ENCODE data around the gene GPR61. TPM values are rescaled to one million over a fixed set of nuclear protein-coding genes. Genes with fewer than 3 reads are reported as not detected.

GPR61 gene
- total RNA-seq, 2 experiments from 2014 or later: 0.45 to 0.52 TPM

DNA sequence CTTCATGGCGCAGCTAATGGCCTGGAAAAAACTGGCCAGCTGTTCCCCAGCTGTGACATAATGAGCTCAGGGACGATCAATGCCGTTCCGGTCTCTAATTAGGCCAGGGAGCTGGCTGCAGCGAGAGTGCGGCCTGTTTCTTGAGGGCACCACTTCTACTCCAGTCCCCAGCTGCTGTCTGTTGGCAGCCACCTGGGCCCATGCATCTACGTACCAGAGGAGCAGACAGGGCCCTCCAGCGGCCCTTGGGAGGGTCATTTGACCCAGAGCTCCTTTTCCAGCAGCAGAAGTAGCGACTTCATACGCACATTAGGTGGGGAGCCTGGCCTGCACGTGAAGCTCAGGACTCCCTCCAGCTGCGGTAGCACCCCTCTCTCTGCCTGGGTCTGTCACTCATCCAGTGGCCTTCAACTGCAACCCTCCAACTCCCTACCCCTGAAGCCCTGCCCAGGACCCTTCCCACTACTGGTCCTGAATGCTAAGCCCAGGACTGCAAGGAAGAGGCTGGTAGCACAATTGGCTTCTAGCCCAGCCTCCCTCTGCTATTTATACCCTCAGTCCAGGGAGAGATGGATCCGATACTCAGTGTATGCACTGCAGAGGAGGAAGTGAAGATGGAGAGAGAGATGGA is 9.1 kb upstream of the GPR61 start:
- H3K27ac Mint-ChIP-seq: peak overlapping the region; percentile 96
- peaks cover 5% of the 10 kb centered on the region for H3K27me3 Mint-ChIP-seq
- CTCF ChIA-PET: interaction anchor here (1.0 to 46.6 kb wide), 5 partner anchors 8 to 431 kb away, joined by 3 to 1139 read pairs (median 4); partner anchors contain the start of genes AMIGO1, ATXN7L2 and CYB561D1
- no peaks in the 10 kb centered on the region for H3K9me3 Mint-ChIP-seq
- POLR2A ChIA-PET: no interaction called here
- H3K4me1 Mint-ChIP-seq: peaks cover 39% of the 10 kb centered on the region
- DNase-seq: no peak
- peak overlapping the region; percentile 17 for H3K4me3 Mint-ChIP-seq
- no peaks in the 10 kb centered on the region for H3K36me3 Mint-ChIP-seq (ENCODE audit: low read depth)

GRCh38 chr1:109531380-109531779 is 8.3 kb upstream of the GPR61 start:
- Mint-ChIP-seq H3K9me3 (no peaks in the 10 kb centered on the region), H3K4me1 (peaks cover 39% of the 10 kb centered on the region), H3K36me3 (ENCODE audit: low read depth) (no peaks in the 10 kb centered on the region), H3K27ac (peak overlapping the region; percentile 96), H3K27me3 (peaks cover 2% of the 10 kb centered on the region), H3K4me3 (peak overlapping the region; percentile 17)
- DNase-seq: no peak
- ChIA-PET CTCF (interaction anchor here (0.9 to 46.6 kb wide), 35 partner anchors 11 to 453 kb away, joined by 3 to 1139 read pairs (median 6); partner anchors contain the start of genes AHCYL1, AMIGO1, AMPD2 and ATXN7L2), POLR2A (interaction anchor here (1.4 kb wide), 1 partner anchor 29 kb away, joined by 4 read pairs; no protein-coding TSS in a partner anchor)

DNA sequence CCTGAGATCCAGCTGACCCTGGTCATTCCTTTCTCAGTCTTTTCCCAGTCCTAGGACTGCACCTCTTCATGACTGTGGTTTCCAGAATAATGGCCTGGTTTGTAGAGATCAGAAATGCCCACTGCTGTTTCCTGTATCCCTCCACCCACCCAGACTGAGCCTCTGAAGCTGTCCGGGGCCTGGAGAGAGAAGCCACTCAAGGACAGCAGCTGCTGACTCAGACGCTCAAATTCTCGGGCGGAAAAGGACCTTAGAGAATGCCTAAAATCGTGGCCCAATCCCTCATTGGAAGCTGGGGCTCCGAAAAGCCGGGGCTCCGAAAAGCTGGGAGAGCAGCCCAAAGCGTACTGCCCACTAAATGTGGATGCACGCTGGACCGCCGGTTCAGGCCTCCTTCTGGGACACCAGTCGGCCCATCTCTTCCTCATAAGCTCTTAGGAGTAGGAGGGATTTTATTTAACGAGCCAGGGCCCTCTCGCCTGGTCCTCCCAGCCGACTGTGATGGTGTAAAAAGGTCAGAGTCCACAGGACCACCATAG is 7.8 kb upstream of the GPR61 start:
- H3K9me3 Mint-ChIP-seq: no peaks in the 10 kb centered on the region
- H3K27ac Mint-ChIP-seq: peak overlapping the region; percentile 96
- H3K4me1 Mint-ChIP-seq: peaks cover 39% of the 10 kb centered on the region
- no peak for DNase-seq
- ChIA-PET POLR2A (interaction anchor here (1.4 kb wide), 1 partner anchor 30 kb away, joined by 4 read pairs; no protein-coding TSS in a partner anchor), CTCF (interaction anchor here (0.6 to 46.6 kb wide), 53 partner anchors 8 to 839 kb away, joined by 3 to 1139 read pairs (median 5); partner anchors contain the start of genes AHCYL1, AMIGO1, AMPD2 and ATXN7L2)
- H3K36me3 Mint-ChIP-seq (ENCODE audit: low read depth): no peaks in the 10 kb centered on the region
- no peaks in the 10 kb centered on the region for H3K27me3 Mint-ChIP-seq
- H3K4me3 Mint-ChIP-seq: peak overlapping the region; percentile 40

DNA sequence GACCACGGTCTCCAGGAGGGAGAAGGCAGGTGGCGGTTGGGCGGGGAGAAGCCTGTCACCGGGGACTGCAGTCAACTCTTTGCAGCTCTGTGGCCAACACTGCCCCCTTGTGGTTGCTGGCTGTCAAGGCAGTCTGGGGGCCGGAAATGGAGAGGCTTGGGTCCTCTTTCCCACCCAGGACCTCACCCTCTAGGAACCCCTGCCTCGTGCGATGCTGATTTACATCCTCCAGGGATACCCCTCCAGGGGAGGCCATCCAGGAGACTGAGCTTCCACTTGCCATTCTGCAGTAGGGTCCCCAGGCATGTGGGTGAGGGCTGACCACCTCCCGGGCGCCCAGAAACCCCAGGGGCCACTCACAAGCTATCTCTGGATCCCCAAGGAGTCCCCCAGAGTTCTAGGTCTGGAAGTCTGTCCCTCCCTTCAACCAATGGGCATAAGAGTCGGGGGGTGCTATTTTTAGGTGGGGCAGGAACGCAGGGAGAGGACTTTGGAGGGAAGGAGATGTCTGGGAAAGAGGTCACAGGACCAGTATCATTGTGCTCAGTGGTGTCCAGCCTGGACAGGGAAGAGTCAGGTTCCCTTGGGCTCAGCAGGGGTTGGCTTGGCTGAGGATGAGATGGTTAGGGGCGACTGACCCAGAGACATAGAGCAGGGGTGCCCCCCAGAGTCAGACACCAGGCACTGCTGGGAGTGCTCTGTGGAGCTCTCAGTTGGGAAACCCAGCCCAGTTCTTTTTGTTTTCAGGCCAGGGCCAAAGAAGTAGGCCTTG is 7.1 kb upstream of the GPR61 start:
- Mint-ChIP-seq H3K36me3 (ENCODE audit: low read depth) (no peaks in the 10 kb centered on the region), H3K27me3 (no peaks in the 10 kb centered on the region), H3K4me3 (peak overlapping the region; percentile 40), H3K9me3 (no peaks in the 10 kb centered on the region), H3K4me1 (peaks cover 37% of the 10 kb centered on the region), H3K27ac (peak overlapping the region; percentile 96)
- CTCF ChIA-PET: interaction anchor here (0.6 to 46.6 kb wide), 65 partner anchors 9 to 840 kb away, joined by 3 to 1139 read pairs (median 4); partner anchors contain the start of genes AHCYL1, AMIGO1, AMPD2 and ATXN7L2
- DNase-seq: peak; percentile 94
- POLR2A ChIA-PET: interaction anchor here (1.4 kb wide), 1 partner anchor 30 kb away, joined by 4 read pairs; no protein-coding TSS in a partner anchor

GRCh38 chr1:109534307-109534858 is 5.3 kb upstream of the GPR61 start:
- Mint-ChIP-seq H3K27me3 (no peaks in the 10 kb centered on the region), H3K27ac (no peak overlapping the region), H3K4me1 (peaks cover 37% of the 10 kb centered on the region), H3K36me3 (ENCODE audit: low read depth) (no peaks in the 10 kb centered on the region), H3K9me3 (no peaks in the 10 kb centered on the region), H3K4me3 (no peak overlapping the region)
- no peak for DNase-seq
- ChIA-PET POLR2A (interaction anchor here (0.6 kb wide), 1 partner anchor 41 kb away, joined by 4 read pairs; the partner anchor contains the start of gene CYB561D1), CTCF (interaction anchor here (0.6 to 46.6 kb wide), 7 partner anchors 11 to 434 kb away, joined by 3 to 1139 read pairs (median 7); partner anchors contain the start of genes AMIGO1, ATXN7L2 and CYB561D1)

GRCh38 chr1:109535481-109535880 is 4.2 kb upstream of the GPR61 start:
- Mint-ChIP-seq H3K27ac (peak overlapping the region; percentile 58), H3K4me1 (peaks cover 26% of the 10 kb centered on the region), H3K4me3 (no peak overlapping the region), H3K36me3 (ENCODE audit: low read depth) (no peaks in the 10 kb centered on the region), H3K27me3 (no peaks in the 10 kb centered on the region), H3K9me3 (no peaks in the 10 kb centered on the region)
- ChIA-PET POLR2A (no interaction called here), CTCF (interaction anchor here (0.7 to 46.6 kb wide), 6 partner anchors 10 to 253 kb away, joined by 3 to 1139 read pairs (median 6); partner anchors contain the start of genes AMIGO1, ATXN7L2 and CYB561D1)
- no peak for DNase-seq

DNA sequence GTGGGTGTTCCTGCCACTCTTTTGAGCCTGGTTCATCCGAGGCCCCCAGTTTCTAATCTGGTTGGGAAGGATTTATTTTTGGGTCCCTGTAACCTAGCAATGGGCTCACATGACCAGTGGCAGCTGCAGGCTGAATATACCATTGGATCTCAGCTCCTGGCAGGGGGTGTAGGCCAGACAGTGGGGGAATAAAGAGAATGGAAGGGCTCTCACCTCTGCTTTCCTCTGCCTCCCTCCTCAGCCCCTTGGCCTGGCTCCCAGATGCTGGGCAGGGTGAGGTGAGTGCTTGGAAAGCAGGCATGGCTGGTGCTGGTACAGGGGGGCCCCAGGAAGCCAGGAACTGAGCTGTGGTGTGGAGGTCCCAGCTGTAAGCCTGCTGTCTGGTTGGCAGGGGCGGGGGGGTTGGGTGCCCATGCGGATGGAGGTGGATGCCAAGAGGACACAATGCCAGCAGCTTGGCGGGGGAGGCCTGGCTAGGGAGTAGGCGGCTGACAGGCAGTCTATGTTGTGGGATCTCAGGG is 3.6 kb upstream of the GPR61 start:
- DNase-seq: no peak
- H3K27me3 Mint-ChIP-seq: no peaks in the 10 kb centered on the region
- ChIA-PET POLR2A (no interaction called here), CTCF (interaction anchor here (1.0 to 46.6 kb wide), 3 partner anchors 37 to 127 kb away, joined by 4 to 1139 read pairs (median 7); partner anchors contain the start of genes AMIGO1, ATXN7L2 and CYB561D1)
- no peaks in the 10 kb centered on the region for H3K9me3 Mint-ChIP-seq
- H3K4me1 Mint-ChIP-seq: peaks cover 20% of the 10 kb centered on the region
- no peak overlapping the region for H3K4me3 Mint-ChIP-seq
- no peak overlapping the region for H3K27ac Mint-ChIP-seq
- no peaks in the 10 kb centered on the region for H3K36me3 Mint-ChIP-seq (ENCODE audit: low read depth)

- POLR2A ChIA-PET: no interaction called here
- DNase-seq: no peak
- H3K4me1 Mint-ChIP-seq: peaks cover 4% of the 10 kb centered on the region
- no peaks in the 10 kb centered on the region for H3K9me3 Mint-ChIP-seq
- no peaks in the 10 kb centered on the region for H3K27me3 Mint-ChIP-seq
- H3K4me3 Mint-ChIP-seq: no peak overlapping the region
- H3K36me3 Mint-ChIP-seq (ENCODE audit: low read depth): no peaks in the 10 kb centered on the region
- H3K27ac Mint-ChIP-seq: no peak overlapping the region
- CTCF ChIA-PET: interaction anchor here (1.0 to 46.6 kb wide), 4 partner anchors 9 to 447 kb away, joined by 3 to 1139 read pairs (median 4); partner anchors contain the start of genes AHCYL1, AMIGO1, ATXN7L2 and CYB561D1
Observed at GRCh38 chr1:109537450-109538178, 2.1 kb upstream of the GPR61 start.

DNA sequence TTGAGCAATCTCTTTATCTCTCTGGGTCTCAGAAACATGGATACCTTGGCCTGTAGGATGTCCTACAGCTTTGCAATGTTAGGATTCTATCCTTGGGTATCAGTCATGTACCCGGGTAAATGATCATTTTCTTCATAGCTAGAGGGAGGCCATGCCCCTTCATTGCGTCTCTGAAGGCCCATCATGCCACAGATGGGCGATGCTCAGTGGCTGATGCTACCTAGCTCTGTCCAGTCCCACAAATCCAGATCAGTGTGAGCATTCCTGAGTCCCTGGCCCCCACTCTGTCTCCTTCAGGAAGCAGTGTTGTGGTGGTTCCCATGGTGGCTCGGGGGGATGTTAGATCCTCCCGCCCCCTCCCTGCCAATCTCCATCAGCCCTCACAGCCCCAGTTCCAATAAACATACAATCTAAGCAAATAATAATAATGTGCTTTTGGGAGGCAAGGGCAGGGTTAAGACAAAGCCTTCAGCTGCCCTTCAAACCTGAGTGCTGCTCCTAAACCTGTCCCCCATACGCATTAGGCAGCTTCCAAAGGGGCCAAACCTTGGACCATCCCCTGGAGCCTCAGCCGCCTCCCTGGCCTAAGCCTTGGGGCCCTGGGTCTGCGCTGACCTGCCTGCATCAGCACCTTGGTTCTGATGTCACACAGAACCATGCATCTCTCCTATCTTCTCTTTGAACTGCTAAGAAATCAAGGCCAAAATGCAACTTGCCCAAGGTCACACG is 681 bp upstream of the GPR61 start:
- no peak overlapping the region for H3K4me3 Mint-ChIP-seq
- H3K27me3 Mint-ChIP-seq: no peaks in the 10 kb centered on the region
- no peaks in the 10 kb centered on the region for H3K9me3 Mint-ChIP-seq
- ChIA-PET CTCF (interaction anchor here (1.0 to 46.6 kb wide), 7 partner anchors 9 to 446 kb away, joined by 3 to 1139 read pairs (median 4); partner anchors contain the start of genes AHCYL1, AMIGO1, ATXN7L2 and CYB561D1), POLR2A (no interaction called here)
- no peak overlapping the region for H3K27ac Mint-ChIP-seq
- H3K36me3 Mint-ChIP-seq (ENCODE audit: low read depth): no peaks in the 10 kb centered on the region
- no peak for DNase-seq
- H3K4me1 Mint-ChIP-seq: no peaks in the 10 kb centered on the region

- ChIA-PET CTCF (interaction anchor here (1.1 to 46.6 kb wide), 6 partner anchors 9 to 277 kb away, joined by 3 to 1139 read pairs (median 8); partner anchors contain the start of genes AMIGO1, ATXN7L2 and CYB561D1), POLR2A (no interaction called here)
- no peaks in the 10 kb centered on the region for H3K27me3 Mint-ChIP-seq
- H3K4me3 Mint-ChIP-seq: no peak overlapping the region
- no peaks in the 10 kb centered on the region for H3K36me3 Mint-ChIP-seq (ENCODE audit: low read depth)
- peaks cover under 1% of the 10 kb centered on the region for H3K4me1 Mint-ChIP-seq
- peak overlapping the region; percentile 25 for H3K27ac Mint-ChIP-seq
- no peaks in the 10 kb centered on the region for H3K9me3 Mint-ChIP-seq
- no peak for DNase-seq
Observed at GRCh38 chr1:109541102-109541501, 1.4 kb downstream of the GPR61 start.

DNA sequence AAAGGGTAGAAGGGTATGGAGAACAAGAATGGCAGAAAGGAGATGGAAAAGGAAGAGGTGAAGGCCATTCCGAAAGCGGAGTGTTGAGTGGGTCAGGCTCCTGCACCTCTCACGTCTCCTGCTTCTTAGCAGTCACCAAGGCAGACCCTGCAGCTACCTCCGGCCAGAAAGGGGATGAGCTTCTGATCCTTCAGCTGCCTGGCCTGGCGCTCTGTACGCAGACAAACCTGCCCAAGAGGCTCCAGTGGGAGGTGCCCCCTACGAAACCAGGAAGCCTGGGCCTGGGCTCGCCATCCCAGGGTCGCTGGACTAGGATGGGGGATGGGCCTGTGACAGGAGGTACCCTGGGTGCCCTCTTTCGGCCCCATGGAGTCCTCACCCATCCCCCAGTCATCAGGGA is 3.0 kb downstream of the GPR61 start:
- ChIA-PET CTCF (interaction anchor here (2.8 to 46.6 kb wide), 3 partner anchors 10 to 98 kb away, joined by 8 to 1139 read pairs (median 47); partner anchors contain the start of genes AMIGO1, ATXN7L2 and CYB561D1), POLR2A (no interaction called here)
- Mint-ChIP-seq H3K9me3 (no peaks in the 10 kb centered on the region), H3K27me3 (no peaks in the 10 kb centered on the region), H3K36me3 (ENCODE audit: low read depth) (peaks cover 3% of the 10 kb centered on the region), H3K27ac (no peak overlapping the region), H3K4me3 (no peak overlapping the region), H3K4me1 (peaks cover 15% of the 10 kb centered on the region)
- no peak for DNase-seq

Data from activated CD4-positive, alpha-beta T cell treated with anti-CD3 and anti-CD28 coated beads, Interleukin-2, amount 10 ng/mL, durations not matched to agents 7 days and 5 days (primary cell).